Esophagus squamous epithelium (tissue), 4 donors: ENCODE data around the gene STXBP5L.

Experiments used
- CTCF ChIP-seq, 6 experiments: fragments of 450-650 bp in 4 of 6; fragments of 200-600 bp in 2 of 6; sonication (generic) in 2 of 6; IDR thresholded peaks; one replicate each; pipeline ENCODE4 v1.5.1; 2016 to 2019; ENCODE audit warnings: antibody characterized with exemption in 6 of 6, mild to moderate bottlenecking in 4 of 6, moderate library complexity in 4 of 6
- POLR2A ChIP-seq, 4 donors: fragments of 450-650 bp; IDR thresholded peaks; one replicate each; pipeline ENCODE4 v1.6.1; 2017; ENCODE audit warnings: antibody characterized with exemption in 4 of 4, mild to moderate bottlenecking in 4 of 4, moderate library complexity in 3 of 4

GRCh38 chr3:120858521-120858920, 49.5 kb upstream of the STXBP5L start:
- TF ChIP-seq POLR2A (IDR thresholded peaks at IDR 0.05) (no peak), CTCF (IDR thresholded peaks at IDR 0.05) (no peak)
